GOT3 (cell line): ENCODE data around the gene TMEM179B.
"Not testable (repeated sequence)": the region's sequence is repeated elsewhere in the genome, so short reads cannot be mapped to it uniquely, and the experiment has no call there.

Source experiments
- DNase-seq: peaks from one replicate; lab custom pipeline; 2025; ENCODE audit warnings: mixed read lengths; lab: John Stamatoyannopoulos, UW

Gene TMEM179B

GRCh38 chr11:62789576-62789975 is 2.4 kb downstream of the TMEM179B start:
- DNase-seq = no peak

- DNase-seq = no peak
Measured at GRCh38 chr11:62791501-62792201, 4.4 kb downstream of the TMEM179B start, which contains the start of gene TMEM223. Gene TMEM223 (minus strand): TSS chr11:62792006. CDS start chr11:62791994, 12 bp downstream.

- no peak for DNase-seq
Measured at GRCh38 chr11:62792202-62792575, 5.0 kb downstream of the TMEM179B start.

GRCh38 chr11:62794201-62794775 is 7.1 kb downstream of the TMEM179B start:
- no peak for DNase-seq

- no peak for DNase-seq
Measured at GRCh38 chr11:62796281-62796680, 9.1 kb downstream of the TMEM179B start.

- no peak for DNase-seq
Measured at GRCh38 chr11:62799486-62799885, 12.3 kb downstream of the TMEM179B start.

- DNase-seq = no peak
Measured at GRCh38 chr11:62801071-62801470, 13.9 kb downstream of the TMEM179B start.

GRCh38 chr11:62804310-62805075 is 17.3 kb downstream of the TMEM179B start:
- no peak for DNase-seq

- peak; percentile 88 for DNase-seq
Measured at GRCh38 chr11:62805076-62805892, 18.1 kb downstream of the TMEM179B start, which contains the start of gene NXF1. Gene NXF1 (minus strand): TSS chr11:62805440. CDS start chr11:62805356, 84 bp downstream.

GRCh38 chr11:62805961-62806441 is 18.8 kb downstream of the TMEM179B start:
- DNase-seq = no peak

GRCh38 chr11:62806611-62807121 is 19.5 kb downstream of the TMEM179B start:
- DNase-seq = peak; percentile 25

- DNase-seq = no peak
Measured at GRCh38 chr11:62810748-62811147, 23.5 kb downstream of the TMEM179B start.

- DNase-seq = no peak
Measured at GRCh38 chr11:62811659-62812058, 24.5 kb downstream of the TMEM179B start.

- no peak for DNase-seq
Measured at GRCh38 chr11:62816557-62816956, 29.4 kb downstream of the TMEM179B start.

- DNase-seq = no peak
Measured at GRCh38 chr11:62817129-62817528, 29.9 kb downstream of the TMEM179B start.

- no peak for DNase-seq
Measured at GRCh38 chr11:62823677-62824076, 36.5 kb downstream of the TMEM179B start.

- DNase-seq = not testable (repeated sequence)
Measured at GRCh38 chr11:62828130-62828529, 40.9 kb downstream of the TMEM179B start.

GRCh38 chr11:62830904-62831519 is 43.8 kb downstream of the TMEM179B start:
- DNase-seq = no peak

- peak; percentile 96 for DNase-seq
Measured at GRCh38 chr11:62831520-62832335, 44.5 kb downstream of the TMEM179B start, which contains the start of gene STX5. Gene STX5 (minus strand): TSS chr11:62832051. CDS start chr11:62831243, 808 bp downstream.
